Measurements from ENCODE around the gene ARHGAP1.

- TF ChIP-seq YY1 (IDR thresholded peaks at IDR 0.05; ENCODE audit: insufficient read depth, insufficient read length) (no peak), SUZ12 (IDR thresholded peaks at IDR 0.05; ENCODE audit: extremely low read depth, insufficient read depth, insufficient read length) (no peak), ZNF274 (IDR thresholded peaks at IDR 0.05; ENCODE audit: low read depth, low read length) (no peak)
Measured at GRCh38 chr11:46733234-46733633, 32.8 kb upstream of the ARHGAP1 start.
